HG03064 (cell line): ENCODE data around the gene AMOT.

Experiments used
- ATAC-seq: cut with Tn5 transposase; IDR thresholded peaks from one replicate; pipeline ENCODE4 v1.9.1; 2021; ENCODE audit warnings: low read depth; ENCODE audit not compliant: unreplicated experiment

The AMOT gene

DNA sequence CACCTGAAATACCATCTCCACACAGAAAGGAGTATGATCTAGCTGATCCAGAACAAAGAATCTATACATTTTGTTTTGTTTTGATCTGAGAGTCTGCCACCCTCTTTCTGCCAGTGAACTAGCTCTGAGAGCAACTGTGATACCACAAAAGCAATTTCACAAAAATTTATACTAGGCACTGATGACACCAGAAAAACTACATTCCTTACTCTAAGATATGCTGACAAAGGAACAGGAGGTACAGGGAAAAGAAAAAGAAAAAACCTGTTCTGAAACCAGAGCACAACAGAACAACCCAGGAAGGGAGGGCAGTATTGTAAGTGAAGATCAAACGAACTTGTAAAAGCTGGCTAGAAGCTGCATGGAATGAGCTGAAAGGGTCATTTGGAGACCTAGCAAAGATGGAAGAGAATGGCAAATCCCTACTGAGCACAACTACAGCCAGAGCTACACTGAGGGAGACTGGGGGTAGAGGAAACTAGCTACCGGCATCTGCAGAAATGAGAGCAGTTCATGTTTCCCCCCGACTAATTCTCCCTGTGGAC, 31.9 kb downstream of the AMOT start:
- ATAC-seq: no peak

DNA sequence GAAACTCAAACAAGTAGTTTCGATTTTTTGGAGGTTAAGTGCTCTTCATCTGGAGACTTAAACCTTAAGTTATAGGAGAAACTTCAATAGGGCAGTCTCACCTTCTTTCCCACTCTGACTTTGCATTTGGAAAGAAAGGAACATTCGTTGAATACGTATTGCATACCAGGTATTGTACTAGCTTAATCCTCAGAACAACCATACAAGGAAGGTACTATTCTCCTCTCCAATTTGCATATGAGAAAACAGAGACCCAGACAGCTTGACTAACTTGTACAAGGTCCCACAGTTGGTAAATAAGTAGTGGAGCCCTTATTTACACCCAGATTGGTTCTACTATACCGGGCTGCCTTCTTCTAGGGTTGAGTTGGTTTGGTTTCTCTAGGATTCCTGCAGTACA, 32.6 kb downstream of the AMOT start:
- no peak for ATAC-seq

DNA sequence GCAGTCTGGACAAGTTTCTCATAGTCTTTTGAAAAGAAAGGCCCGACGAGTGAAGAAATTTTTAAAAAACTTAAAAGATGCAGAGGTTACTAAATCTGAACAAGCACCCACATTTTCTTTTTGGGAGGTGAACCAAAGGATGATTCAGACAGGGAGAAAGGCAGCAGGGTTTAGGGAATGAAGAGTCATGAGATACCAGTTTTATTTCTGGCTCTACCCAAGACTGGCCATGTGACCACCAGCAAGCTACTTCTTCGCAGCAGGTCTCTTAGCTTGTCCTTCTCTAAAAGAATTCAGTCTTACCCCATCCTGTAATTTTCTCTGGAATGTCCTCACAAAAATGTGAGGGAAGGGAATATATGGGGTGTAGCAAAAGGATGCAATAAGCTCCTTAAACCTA, 37.6 kb downstream of the AMOT start:
- ATAC-seq: no peak

GRCh38 chrX:112802541-112802940, 38.1 kb downstream of the AMOT start:
- no peak for ATAC-seq

DNA sequence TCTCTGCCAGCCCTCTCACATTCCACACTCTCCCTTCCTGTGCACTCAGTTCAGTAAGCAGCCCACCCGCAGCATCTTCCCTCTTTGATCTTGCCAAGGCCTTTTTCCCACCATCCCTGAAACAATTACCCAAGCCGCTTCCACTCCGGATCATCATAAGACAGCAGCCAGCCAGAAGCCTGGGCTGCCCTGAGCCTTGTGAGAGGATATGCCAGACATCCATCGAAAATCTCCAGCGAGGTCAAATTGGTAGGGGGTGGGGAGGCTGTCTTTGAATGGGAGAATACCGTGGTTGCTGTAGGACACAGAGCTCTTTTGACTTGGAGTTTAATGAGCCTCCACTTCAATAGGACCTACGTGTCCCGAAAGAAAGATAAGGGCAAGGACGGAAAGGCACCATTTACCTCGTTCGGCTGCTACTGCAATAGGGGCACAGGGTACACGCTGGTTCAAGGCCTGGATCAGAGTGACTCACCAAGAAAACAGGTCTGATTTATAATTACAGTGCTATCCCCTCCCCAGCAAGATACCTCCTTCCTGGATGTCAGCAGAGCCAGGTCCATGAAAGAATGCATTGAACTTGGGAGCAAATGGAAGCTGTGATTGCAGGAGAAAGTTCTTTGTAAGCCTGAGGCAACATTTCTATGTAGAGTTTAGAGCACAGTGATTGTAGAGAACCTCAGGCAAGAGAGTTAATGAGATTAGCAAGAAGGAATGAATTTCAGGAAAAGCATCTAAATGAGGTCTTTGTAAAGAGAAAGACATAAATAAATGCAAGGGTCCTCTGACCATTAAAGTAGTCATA, 39.5 kb downstream of the AMOT start:
- ATAC-seq: no peak

DNA sequence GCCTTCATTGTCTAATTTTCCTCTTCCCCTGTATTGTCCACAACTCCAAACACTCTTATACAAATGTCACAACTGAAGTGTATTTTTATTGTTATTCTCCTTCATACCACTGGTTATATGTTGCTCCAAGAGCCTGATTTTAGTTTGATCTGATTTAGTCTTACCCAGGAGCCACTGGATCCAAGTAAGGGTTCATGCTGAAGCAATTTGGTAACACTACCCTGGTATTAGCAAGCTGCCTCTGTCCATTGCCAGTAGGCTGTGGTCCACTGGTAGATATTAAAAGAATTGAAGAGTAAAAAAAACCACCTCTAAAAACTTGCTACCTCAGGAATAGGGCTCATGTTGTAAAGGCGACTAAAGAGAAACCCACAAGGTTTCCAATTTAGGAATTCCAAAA, 41.2 kb downstream of the AMOT start:
- no peak for ATAC-seq

GRCh38 chrX:112798736-112799135, 41.9 kb downstream of the AMOT start:
- ATAC-seq: no peak

DNA sequence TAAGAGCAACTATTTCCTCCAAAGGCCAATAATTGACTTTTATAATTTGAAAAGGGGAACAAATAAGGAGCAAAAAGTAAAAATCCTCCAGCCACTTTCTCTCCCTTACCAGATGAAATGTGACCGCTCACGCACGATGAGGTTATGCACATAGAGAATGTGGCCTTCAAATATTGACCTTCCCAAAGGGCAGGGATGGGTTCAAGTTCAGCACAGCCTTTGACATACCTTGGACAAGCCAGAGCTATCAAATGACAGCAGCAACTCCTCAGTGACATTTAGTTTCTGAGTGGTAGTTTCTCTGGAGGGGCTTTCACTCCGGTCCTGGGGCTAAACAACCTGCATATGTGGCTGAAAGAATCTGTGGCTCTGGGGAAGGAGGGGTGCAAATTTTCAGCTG, 50.7 kb downstream of the AMOT start:
- no peak for ATAC-seq

- ATAC-seq: no peak
These were observed 54.6 kb downstream of the AMOT start for GRCh38 chrX:112786076-112786475.

- ATAC-seq: no peak
These were observed 55.3 kb downstream of the AMOT start for GRCh38 chrX:112785344-112785743.

DNA sequence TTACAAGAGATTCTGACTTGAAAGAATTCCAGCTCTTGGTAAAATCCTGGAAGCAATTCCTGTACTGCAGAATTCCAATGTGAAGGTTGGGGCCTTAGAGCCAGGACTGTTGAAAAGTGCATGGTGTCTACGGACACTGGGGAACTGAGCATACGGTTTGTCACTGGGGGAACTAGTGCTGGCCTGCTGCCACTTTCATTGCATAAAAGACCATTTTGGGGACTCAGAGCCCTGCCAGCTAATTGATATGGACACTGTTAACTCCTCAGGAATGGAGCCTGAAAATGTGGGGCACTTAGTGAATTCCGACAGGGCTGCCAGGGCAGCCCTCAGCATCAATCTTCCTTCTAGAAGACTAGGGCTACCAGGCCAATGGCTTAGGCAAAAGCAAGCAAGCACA, 55.9 kb downstream of the AMOT start:
- no peak for ATAC-seq

- ATAC-seq: no peak
These were observed 61.5 kb downstream of the AMOT start for GRCh38 chrX:112779139-112779538.

DNA sequence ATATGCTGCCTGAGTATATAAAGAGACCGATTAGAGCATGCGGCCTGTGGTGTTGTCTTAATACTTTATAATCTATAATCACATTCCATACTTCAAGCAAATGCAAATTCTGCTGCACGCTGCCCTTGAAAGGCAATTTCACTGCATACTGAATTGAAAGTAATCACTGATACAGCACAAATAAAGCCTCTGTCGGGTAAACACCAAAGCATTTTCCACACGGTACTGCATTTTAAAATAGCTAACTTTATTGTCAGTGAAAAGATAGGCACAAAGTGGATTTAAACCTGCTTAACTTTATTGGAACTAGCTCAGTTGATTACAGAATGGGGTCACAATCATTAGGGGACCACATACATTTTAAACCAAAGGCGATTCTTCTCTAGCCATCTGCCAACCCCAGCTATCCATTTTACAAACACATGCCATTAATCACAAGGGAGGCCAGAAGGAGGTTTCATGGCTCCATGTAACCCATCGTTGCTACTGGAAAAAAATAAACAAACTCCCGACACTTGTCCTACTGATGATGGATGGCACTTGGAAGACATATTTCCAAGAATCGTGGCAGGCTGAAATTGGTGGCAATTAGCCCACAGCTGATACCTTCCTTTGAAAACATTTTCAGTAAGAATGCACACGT, 65.9 kb downstream of the AMOT start:
- no peak for ATAC-seq

- no peak for ATAC-seq
These were observed 66.5 kb downstream of the AMOT start for GRCh38 chrX:112774142-112774541.

GRCh38 chrX:112769034-112769433, 71.6 kb downstream of the AMOT start:
- no peak for ATAC-seq

- no peak for ATAC-seq
These were observed 72.1 kb downstream of the AMOT start for GRCh38 chrX:112768563-112768962.

- ATAC-seq: no peak
These were observed 73.9 kb downstream of the AMOT start for GRCh38 chrX:112766774-112767173.

DNA sequence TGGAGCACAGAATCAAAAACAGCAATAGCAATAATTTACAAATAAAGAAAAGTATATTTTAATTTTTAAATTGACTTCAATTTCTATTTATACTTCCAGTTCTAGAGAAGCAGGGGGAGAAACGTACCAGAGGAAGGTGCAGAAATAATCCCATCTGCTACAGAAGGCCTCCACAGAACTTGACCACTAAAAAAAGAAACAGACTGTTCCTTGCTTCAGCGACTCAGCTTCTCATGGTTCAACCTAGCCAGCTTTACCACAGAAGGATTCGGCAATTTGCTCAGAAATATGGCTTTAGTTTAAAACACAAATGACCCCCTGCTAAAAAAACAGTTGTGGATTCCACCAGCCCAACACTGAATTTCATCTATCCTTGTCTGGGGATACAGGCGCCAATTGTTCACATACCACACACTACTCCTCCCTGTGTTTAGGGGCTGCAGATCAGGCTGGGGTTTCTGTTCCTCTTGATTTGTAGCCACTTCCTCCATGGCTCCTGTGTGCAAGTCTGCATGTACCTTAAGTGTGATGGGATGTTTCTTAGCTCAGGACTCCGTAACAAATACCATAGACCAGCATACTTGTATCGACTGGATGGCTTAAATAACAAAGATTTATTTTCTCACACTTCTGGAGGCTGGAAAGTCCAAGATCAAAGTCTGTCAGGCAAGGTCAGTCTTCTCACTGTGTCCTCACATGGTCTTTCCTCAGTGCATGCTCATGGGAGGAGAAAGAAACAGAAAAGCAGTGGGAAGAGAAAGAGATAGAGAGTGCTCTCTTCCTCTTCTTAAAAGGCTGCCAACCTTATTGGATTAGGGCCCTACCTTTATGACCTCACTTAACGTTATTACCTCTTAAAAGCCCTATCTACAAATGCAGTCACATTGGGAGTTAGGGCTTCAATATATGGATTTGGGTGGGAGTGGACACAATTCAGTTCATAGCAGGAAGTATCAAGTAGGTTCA, 79.1 kb downstream of the AMOT start:
- peak; percentile 80 for ATAC-seq

- ATAC-seq: peak; percentile 40
These were observed 79.9 kb downstream of the AMOT start for GRCh38 chrX:112760697-112761096.

DNA sequence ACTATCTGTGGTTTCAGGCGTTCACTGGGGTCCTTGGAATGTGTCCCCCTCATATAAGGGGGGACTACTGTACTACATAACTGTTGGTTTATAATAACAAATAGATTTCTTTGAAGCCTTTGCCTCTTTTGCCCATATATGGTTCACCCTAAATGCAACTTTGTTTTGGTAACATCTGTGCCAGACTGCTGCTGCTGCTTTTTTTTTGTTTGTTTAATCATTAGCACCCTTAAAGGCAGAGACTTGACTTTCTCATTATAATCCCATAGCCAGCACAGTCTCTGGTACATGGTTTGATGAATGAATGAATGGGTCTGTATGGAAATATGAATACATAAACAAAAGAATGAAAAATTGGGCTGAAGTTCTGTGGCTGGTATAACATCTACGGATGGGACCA, 80.7 kb downstream of the AMOT start:
- no peak for ATAC-seq

GRCh38 chrX:112759512-112759911, 81.1 kb downstream of the AMOT start:
- ATAC-seq: no peak
